ENCODE measurements around the gene NFIA.

NFIA gene

GRCh38 chr1:61434276-61434675 lies 351.9 kb downstream of the NFIA start (continued):
- TF ChIP-seq, protein P1, sequence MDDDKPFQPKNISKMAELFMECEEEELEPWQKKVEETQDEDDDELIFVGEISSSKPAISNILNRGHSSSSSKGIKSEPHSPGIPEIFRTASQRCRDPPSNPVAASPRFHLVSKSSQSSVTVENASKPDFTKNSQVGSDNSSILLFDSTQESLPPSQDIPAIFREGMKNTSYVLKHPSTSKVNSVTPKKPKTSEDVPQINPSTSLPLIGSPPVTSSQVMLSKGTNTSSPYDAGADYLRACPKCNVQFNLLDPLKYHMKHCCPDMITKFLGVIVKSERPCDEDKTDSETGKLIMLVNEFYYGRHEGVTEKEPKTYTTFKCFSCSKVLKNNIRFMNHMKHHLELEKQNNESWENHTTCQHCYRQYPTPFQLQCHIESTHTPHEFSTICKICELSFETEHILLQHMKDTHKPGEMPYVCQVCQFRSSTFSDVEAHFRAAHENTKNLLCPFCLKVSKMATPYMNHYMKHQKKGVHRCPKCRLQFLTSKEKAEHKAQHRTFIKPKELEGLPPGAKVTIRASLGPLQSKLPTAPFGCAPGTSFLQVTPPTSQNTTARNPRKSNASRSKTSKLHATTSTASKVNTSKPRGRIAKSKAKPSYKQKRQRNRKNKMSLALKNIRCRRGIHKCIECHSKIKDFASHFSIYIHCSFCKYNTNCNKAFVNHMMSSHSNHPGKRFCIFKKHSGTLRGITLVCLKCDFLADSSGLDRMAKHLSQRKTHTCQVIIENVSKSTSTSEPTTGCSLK (tag by site-specific recombination; IDR thresholded peaks at IDR 0.05) = no peak
- TF ChIP-seq ZNF843 (tag by site-specific recombination; IDR thresholded peaks at IDR 0.05) = no peak

GRCh38 chr1:61435226-61435625 lies 352.9 kb downstream of the NFIA start:
- Histone ChIP-seq H3K4me1 (ENCODE audit: control insufficient read depth, insufficient read depth, low read length) (no peaks in the 10 kb centered on the region), H3K4me3 (ENCODE audit: low read depth, low read length) (no peak overlapping the region), H3K9me3 (ENCODE audit: control insufficient read depth, insufficient read depth, low read depth, low read length) (no peaks in the 10 kb centered on the region), H3K27ac (ENCODE audit: extremely low read depth, low read depth, low read length) (no peak overlapping the region), H3K36me3 (ENCODE audit: control insufficient read depth in 2 of 2, insufficient read depth in 1 of 2, low read length in 2 of 2) (peaks cover 0 to 2% of the 10 kb centered on the region in 2 experiments; a peak in 1 of 3 replicates)
- ChIA-PET CTCF (interaction anchor here (0.6 kb wide), 2 partner anchors 552 to 828 kb away, joined by 3 to 6 read pairs; no protein-coding TSS in a partner anchor), POLR2A (no interaction called here)
- TF ChIP-seq HOXD13 (CRISPR knock-in tag; IDR thresholded peaks at IDR 0.05; ENCODE audit: borderline replicate concordance) (no peak), ZNF157 (tag by site-specific recombination; IDR thresholded peaks at IDR 0.05) (no peak), SP7 (tag by site-specific recombination; IDR thresholded peaks at IDR 0.05) (no peak)

DNA sequence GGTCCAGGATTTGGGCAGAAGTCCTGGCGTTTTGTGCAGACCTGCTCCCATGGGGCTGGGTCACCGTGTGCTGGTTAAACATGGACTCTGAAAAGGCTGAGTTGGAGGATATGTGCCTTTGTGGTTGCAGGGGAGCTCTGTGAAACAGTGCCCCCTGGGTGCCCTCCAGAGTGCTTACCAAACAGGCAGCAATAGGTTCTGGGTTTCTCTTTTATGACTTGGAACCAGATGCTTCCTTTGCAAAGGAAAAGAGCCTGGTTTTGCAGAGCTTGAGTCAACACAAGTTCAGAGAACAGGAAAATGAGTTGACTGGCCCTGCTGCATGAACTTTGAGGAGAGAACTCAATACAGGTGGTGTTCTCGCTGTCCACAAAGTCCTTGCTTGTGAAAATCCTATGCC lies 353.7 kb downstream of the NFIA start:
- ChIA-PET POLR2A (no interaction called here), CTCF (interaction anchor here (0.6 to 1.0 kb wide), 2 partner anchors 11 to 553 kb away, joined by 3 to 6 read pairs; no protein-coding TSS in a partner anchor)
- Histone ChIP-seq H3K4me3 (ENCODE audit: low read depth, low read length) (no peak overlapping the region), H3K27ac (ENCODE audit: extremely low read depth, low read depth, low read length) (no peak overlapping the region), H3K4me1 (ENCODE audit: control insufficient read depth, insufficient read depth, low read length) (no peaks in the 10 kb centered on the region), H3K9me3 (ENCODE audit: control insufficient read depth, insufficient read depth, low read depth, low read length) (no peaks in the 10 kb centered on the region), H3K36me3 (ENCODE audit: control insufficient read depth in 2 of 2, insufficient read depth in 1 of 2, low read length in 2 of 2) (peaks cover 0 to 2% of the 10 kb centered on the region in 2 experiments; a peak in 1 of 3 replicates)
- no peak for TF ChIP-seq KLF10 (tag by site-specific recombination; IDR thresholded peaks at IDR 0.05)

- H3K27ac ChIP-seq (ENCODE audit: extremely low read depth, low read depth, low read length) = no peak overlapping the region
- POLR2A ChIA-PET = no interaction called here
- CTCF ChIA-PET = interaction anchor here (1.0 kb wide), 1 partner anchor 10 kb away, joined by 3 read pairs; no protein-coding TSS in a partner anchor
- TF ChIP-seq ZNF639 (tag by site-specific recombination; IDR thresholded peaks at IDR 0.05) = no peak
- no peak for TF ChIP-seq ZNF114 (tag by site-specific recombination; IDR thresholded peaks at IDR 0.05)
- no peak for TF ChIP-seq ZNF211 (tag by site-specific recombination; IDR thresholded peaks at IDR 0.05; ENCODE audit: low read depth)
- TF ChIP-seq, protein P2, sequence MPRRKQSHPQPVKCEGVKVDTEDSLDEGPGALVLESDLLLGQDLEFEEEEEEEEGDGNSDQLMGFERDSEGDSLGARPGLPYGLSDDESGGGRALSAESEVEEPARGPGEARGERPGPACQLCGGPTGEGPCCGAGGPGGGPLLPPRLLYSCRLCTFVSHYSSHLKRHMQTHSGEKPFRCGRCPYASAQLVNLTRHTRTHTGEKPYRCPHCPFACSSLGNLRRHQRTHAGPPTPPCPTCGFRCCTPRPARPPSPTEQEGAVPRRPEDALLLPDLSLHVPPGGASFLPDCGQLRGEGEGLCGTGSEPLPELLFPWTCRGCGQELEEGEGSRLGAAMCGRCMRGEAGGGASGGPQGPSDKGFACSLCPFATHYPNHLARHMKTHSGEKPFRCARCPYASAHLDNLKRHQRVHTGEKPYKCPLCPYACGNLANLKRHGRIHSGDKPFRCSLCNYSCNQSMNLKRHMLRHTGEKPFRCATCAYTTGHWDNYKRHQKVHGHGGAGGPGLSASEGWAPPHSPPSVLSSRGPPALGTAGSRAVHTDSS (tag by site-specific recombination; IDR thresholded peaks at IDR 0.05) = no peak
- TF ChIP-seq ZNF707 (tag by site-specific recombination; IDR thresholded peaks at IDR 0.05) = no peak
- no peak for TF ChIP-seq ZNF585B (tag by site-specific recombination; IDR thresholded peaks at IDR 0.05)
- no peak for TF ChIP-seq ZNF311 (tag by site-specific recombination; IDR thresholded peaks at IDR 0.05; ENCODE audit: borderline replicate concordance)
- no peak for TF ChIP-seq ZNF138 (tag by site-specific recombination; IDR thresholded peaks at IDR 0.05; ENCODE audit: borderline replicate concordance)
- TF ChIP-seq ZNF664 (tag by site-specific recombination; IDR thresholded peaks at IDR 0.05) = no peak
- TF ChIP-seq ZNF600 (tag by site-specific recombination; IDR thresholded peaks at IDR 0.05) = no peak
- no peak for TF ChIP-seq ZNF362 (tag by site-specific recombination; IDR thresholded peaks at IDR 0.05)
These were observed 354.2 kb downstream of the NFIA start for GRCh38 chr1:61436491-61437120.

More at GRCh38 chr1:61436491-61437120, 354.2 kb downstream of the NFIA start:
- H3K36me3 ChIP-seq (ENCODE audit: control insufficient read depth in 2 of 2, insufficient read depth in 1 of 2, low read length in 2 of 2) = peaks cover 0 to 2% of the 10 kb centered on the region in 2 experiments; a peak in 1 of 3 replicates
- H3K9me3 ChIP-seq (ENCODE audit: control insufficient read depth, insufficient read depth, low read depth, low read length) = no peaks in the 10 kb centered on the region
- H3K4me1 ChIP-seq (ENCODE audit: control insufficient read depth, insufficient read depth, low read length) = no peaks in the 10 kb centered on the region
- no peak overlapping the region for H3K4me3 ChIP-seq (ENCODE audit: low read depth, low read length)

Data from HEK293 (cell line).